ENCODE data around the gene MCRIP2. TPM values are rescaled to one million over a fixed set of nuclear protein-coding genes. Genes with fewer than 3 reads are reported as not detected.
A peak's percentile ranks its signal among the peaks of the same experiment; 100 is the strongest.

Gene MCRIP2
- total and polyA plus RNA-seq, 9 of the 15 experiments (the other 6 are each of a cell fraction or from before 2014, with no cell fraction given), result 0.80 to 120 (median 35.2) TPM

DNA sequence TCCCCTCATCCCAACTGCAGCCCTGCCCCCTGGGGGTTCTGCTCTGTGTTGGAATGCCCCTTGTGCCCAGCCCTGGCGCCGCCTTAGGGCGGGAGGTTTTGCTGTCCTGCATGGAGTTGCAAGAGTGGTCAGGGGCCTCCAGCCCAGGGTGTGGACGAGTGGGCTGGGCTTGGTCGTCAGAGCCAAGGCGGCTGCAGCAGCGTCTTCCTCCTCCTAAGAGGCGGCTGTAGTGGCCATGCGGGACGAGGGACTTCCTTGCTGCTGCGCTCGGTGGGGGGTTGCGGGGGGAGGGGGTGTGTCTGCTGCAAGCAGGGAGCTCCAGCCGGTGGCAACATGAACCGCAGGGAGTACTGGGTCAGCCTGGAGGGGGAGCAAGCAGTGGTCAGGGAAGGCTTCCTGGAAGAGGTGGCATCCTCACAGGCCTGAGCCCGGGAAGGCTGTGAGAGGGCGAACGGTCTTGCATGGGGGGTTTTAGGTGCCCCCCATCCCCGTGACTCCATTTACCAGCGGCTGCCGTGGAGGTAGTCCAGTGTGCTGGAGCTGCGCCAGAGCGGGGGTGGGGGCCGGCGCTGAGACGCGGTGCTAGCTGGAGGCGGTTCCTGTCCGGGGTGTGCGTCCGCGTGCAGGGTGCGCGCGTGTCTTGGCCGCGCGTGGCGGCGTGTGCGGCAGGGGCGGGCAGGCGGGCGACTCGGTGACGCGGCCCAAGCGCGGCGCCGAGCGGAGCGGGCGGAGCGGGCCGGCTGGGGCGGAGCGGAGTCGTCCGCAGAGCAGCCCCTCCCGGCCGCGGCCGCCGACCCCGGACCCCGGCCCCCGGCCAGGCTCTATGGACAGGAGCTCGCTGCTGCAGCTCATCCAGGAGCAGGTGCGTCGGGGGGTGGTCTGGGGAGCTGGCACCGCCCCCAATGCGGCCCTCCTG, 33.6 kb downstream of the MCRIP2 start, which contains the start of gene RHBDL1 (continued):
- TF ChIP-seq, protein P1, sequence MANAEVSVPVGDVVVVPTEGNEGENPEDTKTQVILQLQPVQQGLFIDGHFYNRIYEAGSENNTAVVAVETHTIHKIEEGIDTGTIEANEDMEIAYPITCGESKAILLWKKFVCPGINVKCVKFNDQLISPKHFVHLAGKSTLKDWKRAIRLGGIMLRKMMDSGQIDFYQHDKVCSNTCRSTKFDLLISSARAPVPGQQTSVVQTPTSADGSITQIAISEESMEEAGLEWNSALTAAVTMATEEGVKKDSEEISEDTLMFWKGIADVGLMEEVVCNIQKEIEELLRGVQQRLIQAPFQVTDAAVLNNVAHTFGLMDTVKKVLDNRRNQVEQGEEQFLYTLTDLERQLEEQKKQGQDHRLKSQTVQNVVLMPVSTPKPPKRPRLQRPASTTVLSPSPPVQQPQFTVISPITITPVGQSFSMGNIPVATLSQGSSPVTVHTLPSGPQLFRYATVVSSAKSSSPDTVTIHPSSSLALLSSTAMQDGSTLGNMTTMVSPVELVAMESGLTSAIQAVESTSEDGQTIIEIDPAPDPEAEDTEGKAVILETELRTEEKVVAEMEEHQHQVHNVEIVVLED (CRISPR knock-in tag; IDR thresholded peaks at IDR 0.05), result no peak
- TF ChIP-seq ARID2 (IDR thresholded peaks at IDR 0.05), result no peak
- TF ChIP-seq NCOA2 (IDR thresholded peaks at IDR 0.05; ENCODE audit: partially characterized antibody in 2 of 2), result no peak
- TF ChIP-seq, protein P2, sequence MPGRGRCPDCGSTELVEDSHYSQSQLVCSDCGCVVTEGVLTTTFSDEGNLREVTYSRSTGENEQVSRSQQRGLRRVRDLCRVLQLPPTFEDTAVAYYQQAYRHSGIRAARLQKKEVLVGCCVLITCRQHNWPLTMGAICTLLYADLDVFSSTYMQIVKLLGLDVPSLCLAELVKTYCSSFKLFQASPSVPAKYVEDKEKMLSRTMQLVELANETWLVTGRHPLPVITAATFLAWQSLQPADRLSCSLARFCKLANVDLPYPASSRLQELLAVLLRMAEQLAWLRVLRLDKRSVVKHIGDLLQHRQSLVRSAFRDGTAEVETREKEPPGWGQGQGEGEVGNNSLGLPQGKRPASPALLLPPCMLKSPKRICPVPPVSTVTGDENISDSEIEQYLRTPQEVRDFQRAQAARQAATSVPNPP (IDR thresholded peaks at IDR 0.05; ENCODE audit: borderline replicate concordance, insufficient read depth, insufficient read length), result no peak
- TF ChIP-seq NELFE (IDR thresholded peaks at IDR 0.05; ENCODE audit: insufficient read depth, insufficient read length), result no peak
- no peak for TF ChIP-seq ADNP (tag; IDR thresholded peaks at IDR 0.05)
- no peak for TF ChIP-seq ZNF197 (CRISPR knock-in tag; IDR thresholded peaks at IDR 0.05; ENCODE audit: low read depth)
- TF ChIP-seq CBX1 (IDR thresholded peaks at IDR 0.05; ENCODE audit: low read depth), result peak; percentile 89; the same call in 1 of the 2 replicates
- TF ChIP-seq, protein P3, sequence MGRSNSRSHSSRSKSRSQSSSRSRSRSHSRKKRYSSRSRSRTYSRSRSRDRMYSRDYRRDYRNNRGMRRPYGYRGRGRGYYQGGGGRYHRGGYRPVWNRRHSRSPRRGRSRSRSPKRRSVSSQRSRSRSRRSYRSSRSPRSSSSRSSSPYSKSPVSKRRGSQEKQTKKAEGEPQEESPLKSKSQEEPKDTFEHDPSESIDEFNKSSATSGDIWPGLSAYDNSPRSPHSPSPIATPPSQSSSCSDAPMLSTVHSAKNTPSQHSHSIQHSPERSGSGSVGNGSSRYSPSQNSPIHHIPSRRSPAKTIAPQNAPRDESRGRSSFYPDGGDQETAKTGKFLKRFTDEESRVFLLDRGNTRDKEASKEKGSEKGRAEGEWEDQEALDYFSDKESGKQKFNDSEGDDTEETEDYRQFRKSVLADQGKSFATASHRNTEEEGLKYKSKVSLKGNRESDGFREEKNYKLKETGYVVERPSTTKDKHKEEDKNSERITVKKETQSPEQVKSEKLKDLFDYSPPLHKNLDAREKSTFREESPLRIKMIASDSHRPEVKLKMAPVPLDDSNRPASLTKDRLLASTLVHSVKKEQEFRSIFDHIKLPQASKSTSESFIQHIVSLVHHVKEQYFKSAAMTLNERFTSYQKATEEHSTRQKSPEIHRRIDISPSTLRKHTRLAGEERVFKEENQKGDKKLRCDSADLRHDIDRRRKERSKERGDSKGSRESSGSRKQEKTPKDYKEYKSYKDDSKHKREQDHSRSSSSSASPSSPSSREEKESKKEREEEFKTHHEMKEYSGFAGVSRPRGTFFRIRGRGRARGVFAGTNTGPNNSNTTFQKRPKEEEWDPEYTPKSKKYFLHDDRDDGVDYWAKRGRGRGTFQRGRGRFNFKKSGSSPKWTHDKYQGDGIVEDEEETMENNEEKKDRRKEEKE (IDR thresholded peaks at IDR 0.05; ENCODE audit: borderline replicate concordance in 1 of 2, control insufficient read depth in 1 of 2, low read depth in 2 of 2, low read length in 1 of 2), result no peak; a peak in 1 of 4 replicates
- TF ChIP-seq CREBBP (IDR thresholded peaks at IDR 0.05; ENCODE audit: low read depth, low read length), result no peak
- no peak for TF ChIP-seq ZNF41 (CRISPR knock-in tag; conservative IDR thresholded peaks at IDR 0.05)
